H1 (cell line): ENCODE data around the gene TLE4. TPM values are rescaled to one million over a fixed set of nuclear protein-coding genes. Genes with fewer than 3 reads are reported as not detected.

Experiments
- CTCF ChIA-PET: fragments of 300-600 bp; sonication (Branson Sonifier 250); formaldehyde crosslinking; loops from one replicate; lab custom pipeline; 2021; ENCODE audit not compliant: partially characterized antibody; lab: Charles Lee
- POLR2A ChIA-PET: fragments of 300-600 bp; sonication (Branson Sonifier 250); formaldehyde crosslinking; loops from one replicate; lab custom pipeline; 2021; ENCODE audit warnings: inconsistent platforms; ENCODE audit not compliant: partially characterized antibody; lab: Charles Lee
- DNase-seq, 2 experiments: peaks; one replicate each; pipeline versions ENCODE4 v3.0.0 to v3.0.0-alpha.2; 2010 to 2022; ENCODE audit warnings: low spot score in 2 of 2, low read depth in 1 of 2, mixed read lengths in 1 of 2
- FAIRE-seq: peaks from 2 replicates; lab custom pipeline; 2011; peaks lifted over from hg19 to GRCh38; lab: Jason Lieb, UNC
- H2AFZ ChIP-seq: 2 replicates; pipeline ENCODE4 v1.8.1; 2012; ENCODE audit warnings: low read length, inconsistent platforms
- H2AK5ac ChIP-seq: 2 replicates; pipeline ENCODE4 v1.6.1; 2013; ENCODE audit warnings: low read depth, low read length
- H2BK120ac ChIP-seq: replicated peaks from 2 replicates; pipeline ENCODE3; 2013; ENCODE audit warnings: low read depth, low read length, inconsistent platforms
- H2BK12ac ChIP-seq: 2 replicates; pipeline ENCODE4 v1.6.1; 2013; ENCODE audit warnings: low read depth, low read length
- H2BK15ac ChIP-seq: 2 replicates; pipeline ENCODE4 v1.6.1; 2013; ENCODE audit warnings: low read length
- H2BK20ac ChIP-seq: 2 replicates; pipeline ENCODE4 v1.6.1; 2013; ENCODE audit warnings: low read length
- H2BK5ac ChIP-seq: 2 replicates; pipeline ENCODE4 v1.6.1; 2013; ENCODE audit warnings: low read depth, low read length
- H3K14ac ChIP-seq: 2 replicates; pipeline ENCODE4 v1.6.1; 2013; ENCODE audit warnings: inconsistent platforms; ENCODE audit not compliant: insufficient read length
- H3K18ac ChIP-seq: 2 replicates; pipeline ENCODE4 v1.6.1; 2013; ENCODE audit warnings: low read length; ENCODE audit errors: extremely low read depth
- H3K23ac ChIP-seq: 2 replicates; pipeline ENCODE4 v1.6.1; 2013; ENCODE audit warnings: inconsistent platforms; ENCODE audit not compliant: insufficient read length
- H3K23me2 ChIP-seq: 2 replicates; pipeline ENCODE4 v1.6.1; 2013; ENCODE audit warnings: low read depth, low read length
- H3K27ac ChIP-seq: 2 replicates; pipeline ENCODE4 v1.6.1; 2011; ENCODE audit warnings: low read depth, low read length, inconsistent platforms
- H3K27me3 ChIP-seq, 4 experiments: replicated peaks in 1 of 4; 1 replicate in 1 of 4; 2 replicates in 3 of 4; pipeline versions ENCODE4 v1.6.1 to v1.8.1; 2011 to 2013; ENCODE audit warnings: low read length in 3 of 4, mild to moderate bottlenecking in 3 of 4, inconsistent platforms in 2 of 4, mixed read lengths in 2 of 4, moderate library complexity in 1 of 4; ENCODE audit not compliant: control insufficient read depth in 3 of 4, insufficient read depth in 3 of 4; ENCODE audit errors: extremely low read depth in 1 of 4
- H3K36me3 ChIP-seq, 4 experiments: 2 replicates each; pipeline versions ENCODE4 v1.6.1 to v1.8.1; 2011 to 2013; ENCODE audit warnings: mild to moderate bottlenecking in 4 of 4, low read length in 3 of 4, moderate library complexity in 2 of 4, control low read depth in 1 of 4, inconsistent platforms in 1 of 4; ENCODE audit not compliant: insufficient read depth in 4 of 4, control insufficient read depth in 2 of 4
- H3K4ac ChIP-seq: replicated peaks from 2 replicates; pipeline ENCODE3; 2013; ENCODE audit warnings: low read length, low read depth, mixed read lengths, inconsistent platforms; ENCODE audit not compliant: insufficient read length
- H3K4me1 ChIP-seq, 4 experiments: replicated peaks in 1 of 4; 1 replicate in 1 of 4; 2 replicates in 3 of 4; pipeline versions ENCODE4 v1.6.1 to v1.8.1; 2011 to 2013; ENCODE audit warnings: low read length in 3 of 4, inconsistent platforms in 2 of 4, mixed read lengths in 1 of 4; ENCODE audit not compliant: insufficient read depth in 4 of 4, control insufficient read depth in 3 of 4
- H3K4me2 ChIP-seq, 2 experiments: 2 replicates each; pipeline versions ENCODE4 v1.6.1 to v1.8.1; 2011 to 2013; ENCODE audit warnings: low read depth in 2 of 2, low read length in 2 of 2, control low read depth in 1 of 2, inconsistent platforms in 1 of 2, mild to moderate bottlenecking in 1 of 2; ENCODE audit not compliant: insufficient read depth in 1 of 2
- H3K4me3 ChIP-seq, 4 experiments: fragments of 200-600, 300-600 bp in 1 of 4; sonication (generic), shearing (Covaris generic), sonication (Bioruptor Twin) in 1 of 4; 2 replicates each; pipeline versions ENCODE4 v1.5.1 to v1.8.1; 2011 to 2016; ENCODE audit warnings: low read length in 4 of 4, low read depth in 3 of 4, control low read depth in 2 of 4, inconsistent platforms in 2 of 4, mild to moderate bottlenecking in 2 of 4, mixed read lengths in 1 of 4, moderate library complexity in 1 of 4; ENCODE audit not compliant: insufficient read depth in 2 of 4; ENCODE audit errors: extremely low read depth in 1 of 4
- H3K56ac ChIP-seq: replicated peaks from 2 replicates; pipeline ENCODE3; 2013; ENCODE audit warnings: low read depth, mild to moderate bottlenecking, mixed read lengths, low read length, inconsistent platforms; ENCODE audit not compliant: insufficient read length
- H3K79me1 ChIP-seq: 2 replicates; pipeline ENCODE4 v1.6.1; 2013; ENCODE audit warnings: low read depth, low read length, control low read depth
- H3K79me2 ChIP-seq, 2 experiments: 2 replicates each; pipeline versions ENCODE4 v1.6.1 to v1.8.1; 2012 to 2013; ENCODE audit warnings: low read length in 2 of 2, mild to moderate bottlenecking in 2 of 2, inconsistent platforms in 1 of 2; ENCODE audit not compliant: insufficient read depth in 2 of 2, control insufficient read depth in 1 of 2
- H3K9ac ChIP-seq, 4 experiments: replicated peaks in 1 of 4; 1 replicate in 1 of 4; 2 replicates in 3 of 4; pipeline versions ENCODE4 v1.6.1 to v1.8.1; 2011 to 2013; ENCODE audit warnings: low read depth in 3 of 4, low read length in 3 of 4, control low read depth in 2 of 4, mild to moderate bottlenecking in 2 of 4, moderate library complexity in 2 of 4, inconsistent platforms in 1 of 4; ENCODE audit errors: extremely low read depth in 1 of 4
- H3K9me3 ChIP-seq, 2 experiments: 2 replicates each; pipeline versions ENCODE4 v1.6.1 to v1.8.1; 2012 to 2013; ENCODE audit warnings: mild to moderate bottlenecking in 2 of 2, moderate library complexity in 2 of 2, control low read depth in 1 of 2, inconsistent platforms in 1 of 2, low read depth in 1 of 2, low read length in 1 of 2, mixed read lengths in 1 of 2; ENCODE audit not compliant: insufficient read depth in 2 of 2
- H4K20me1 ChIP-seq, 2 experiments: replicated peaks in 1 of 2; 2 replicates each; pipeline versions ENCODE3 to v1.8.1; 2011 to 2013; ENCODE audit warnings: inconsistent platforms in 2 of 2, low read length in 2 of 2, mild to moderate bottlenecking in 1 of 2; ENCODE audit not compliant: insufficient read depth in 2 of 2, control insufficient read depth in 1 of 2
- H4K5ac ChIP-seq: 2 replicates; pipeline ENCODE4 v1.6.1; 2013; ENCODE audit warnings: low read length, low read depth, mixed read lengths, inconsistent platforms; ENCODE audit not compliant: insufficient read length
- H4K8ac ChIP-seq: 2 replicates; pipeline ENCODE4 v1.8.0; 2013; ENCODE audit warnings: mild to moderate bottlenecking, moderate library complexity, low read length, inconsistent platforms; ENCODE audit not compliant: insufficient read depth; ENCODE audit errors: extremely low read depth
- H4K91ac ChIP-seq: replicated peaks from 2 replicates; pipeline ENCODE3; 2013; ENCODE audit warnings: low read length, mixed read lengths, inconsistent platforms; ENCODE audit not compliant: insufficient read length
- MAX ChIP-seq: IDR thresholded peaks from 2 replicates; pipeline ENCODE4 v1.6.1; 2012; ENCODE audit warnings: inconsistent platforms
- NANOG ChIP-seq: IDR thresholded peaks from 2 replicates; pipeline ENCODE4 v1.6.1; 2011; ENCODE audit warnings: low read length, low read depth, mild to moderate bottlenecking, inconsistent platforms; ENCODE audit not compliant: insufficient read depth, poor library complexity, severe bottlenecking
- SP4 ChIP-seq: IDR thresholded peaks from 2 replicates; pipeline ENCODE4 v1.6.1; 2012; ENCODE audit warnings: low read length, inconsistent platforms
- WGBS, 2 experiments: shearing (Covaris generic) in 1 of 2; methylation state at CpG; one replicate each; pipeline versions ENCODE4 v1.1.6 to v1.1.7; 2013 to 2015; ENCODE audit warnings: low lambda C conversion rate in 2 of 2, mixed read lengths in 2 of 2, inconsistent platforms in 1 of 2, low coverage in 1 of 2, missing lambda C conversion rate in 1 of 2; ENCODE audit not compliant: insufficient replicate concordance in 2 of 2, insufficient coverage in 1 of 2, insufficient read length in 1 of 2; ENCODE audit errors: extremely low coverage in 1 of 2, missing lambda C conversion rate in 1 of 2; 5-methylcytosine and 5-hydroxymethylcytosine counted together
- polyA plus RNA-seq, 7 experiments: library from polyadenylated mRNA; depleted of rRNA in 3 of 7; stranded (reverse) in 5 of 7; unstranded in 2 of 7; fragments of >200 nt in 5 of 7; fragments of 200-250 nt in 2 of 7; gene quantifications; 1 replicate in 5 of 7; 2 replicates in 1 of 7; 4 replicates in 1 of 7; pipeline versions ENCODE4 v1.2.1 to v1.2.3, GENCODE V29; 2011 to 2013; ENCODE audit warnings: missing spikeins in 2 of 7, mixed read lengths in 2 of 7
- total RNA-seq: library from RNA; stranded (reverse); fragmentation: NEBNext Ultra II Directional; extraction: Animal tissue kit (Norgen Biotek cat#: 25700); gene quantifications from 2 replicates; pipeline ENCODE4 v1.2.1, GENCODE V29; 2021

Gene TLE4
- total and polyA plus RNA-seq, 2 of the 8 experiments (the other 6 are each of a cell fraction or from before 2014, with no cell fraction given), result 32.4 to 36.9 TPM

GRCh38 chr9:79651251-79651795 lies 79.6 kb downstream of the TLE4 start:
- peak overlapping the region in 1 of 4 experiments; percentile 6; a peak in 1 of 8 replicates for H3K4me3 ChIP-seq
- no peaks in the 10 kb centered on the region; a peak in 1 of 4 replicates for H3K79me2 ChIP-seq
- no peak overlapping the region for H4K8ac ChIP-seq
- POLR2A ChIA-PET, result no interaction called here
- 0 out of 2 replicates have a peak overlapping the region, but pooled peaks have one; percentile 18 for H3K27ac ChIP-seq
- no peaks in the 10 kb centered on the region; a peak in 1 of 4 replicates for H3K9me3 ChIP-seq
- H3K27me3 ChIP-seq, result no peaks in the 10 kb centered on the region
- no peak for TF ChIP-seq MAX
- TF ChIP-seq SP4, result no peak
- TF ChIP-seq NANOG, result peak; percentile 15
- no peak overlapping the region for H2BK120ac ChIP-seq
- H2AK5ac ChIP-seq, result no peak overlapping the region
- H3K36me3 ChIP-seq, result no peaks in the 10 kb centered on the region
- no peak for DNase-seq
- H4K5ac ChIP-seq, result no peak overlapping the region
- H2AFZ ChIP-seq, result no peak overlapping the region
- no peak overlapping the region for H2BK5ac ChIP-seq
- H3K9ac ChIP-seq, result 0 out of 7 replicates have a peak overlapping the region, but pooled peaks of 2 of the 4 experiments have one; percentile 12 to 19
- H4K20me1 ChIP-seq, result no peaks in the 10 kb centered on the region
- H3K56ac ChIP-seq, result no peak overlapping the region
- no peak overlapping the region for H3K23ac ChIP-seq
- H4K91ac ChIP-seq, result no peak overlapping the region
- no peak overlapping the region for H3K18ac ChIP-seq
- H2BK20ac ChIP-seq, result no peak overlapping the region
- H3K23me2 ChIP-seq, result no peaks in the 10 kb centered on the region
- H3K4me2 ChIP-seq, result peak overlapping the region; percentile 47; a peak in 3 of 4 replicates
- H3K79me1 ChIP-seq, result no peaks in the 10 kb centered on the region; the same call in 1 of the 2 replicates
- peaks cover 0 to 9% (median 5%) of the 10 kb centered on the region in 4 experiments; a peak in 5 of 7 replicates for H3K4me1 ChIP-seq
- 49% methylated on average over 10 of the region's 10 CpGs; no CpG with 5 or more reads in 1 of the 2 experiments for WGBS, 2 experiments
- no peak overlapping the region for H3K4ac ChIP-seq
- H3K14ac ChIP-seq, result no peak overlapping the region
- CTCF ChIA-PET, result interaction anchor here (1.0 kb wide), 1 partner anchor 37 kb away, joined by 3 read pairs; no protein-coding TSS in a partner anchor
- H2BK15ac ChIP-seq, result no peak overlapping the region
- no peak overlapping the region for H2BK12ac ChIP-seq
- FAIRE-seq, result no peak
